Endothelial cell (in vitro differentiated cells): ENCODE results near the gene TGFBR3. TPM values are rescaled to one million over a fixed set of nuclear protein-coding genes. Genes with fewer than 3 reads are reported as not detected.
A peak's percentile ranks its signal among the peaks of the same experiment; 100 is the strongest.

Experiments
- DNase-seq: peaks from one replicate; pipeline ENCODE4 v3.0.0; 2021; ENCODE audit warnings: low spot score
- H3K27ac Mint-ChIP-seq: one replicate; pipeline ENCODE4 v1.8.0; 2021; ENCODE audit warnings: mixed read lengths, inconsistent platforms; ENCODE audit not compliant: unreplicated experiment
- H3K27me3 Mint-ChIP-seq: one replicate; pipeline ENCODE4 v1.8.0; 2021; ENCODE audit warnings: mild to moderate bottlenecking, moderate library complexity, mixed read lengths, inconsistent platforms; ENCODE audit not compliant: unreplicated experiment
- H3K36me3 Mint-ChIP-seq: one replicate; pipeline ENCODE4 v1.8.0; 2021; ENCODE audit warnings: mild to moderate bottlenecking, low read depth, mixed read lengths, inconsistent platforms; ENCODE audit not compliant: unreplicated experiment
- H3K4me1 Mint-ChIP-seq: one replicate; pipeline ENCODE4 v1.8.0; 2021; ENCODE audit warnings: mild to moderate bottlenecking, mixed read lengths, inconsistent platforms; ENCODE audit not compliant: unreplicated experiment
- H3K4me3 Mint-ChIP-seq: one replicate; pipeline ENCODE4 v1.8.0; 2021; ENCODE audit warnings: mild to moderate bottlenecking, mixed read lengths, inconsistent platforms; ENCODE audit not compliant: unreplicated experiment
- H3K9me3 Mint-ChIP-seq: one replicate; pipeline ENCODE4 v1.8.0; 2021; ENCODE audit warnings: mixed read lengths, inconsistent platforms; ENCODE audit not compliant: unreplicated experiment
- CTCF ChIP-seq: fragments of 200-600 bp; sonication (generic); IDR thresholded peaks from one replicate; pipeline ENCODE4 v1.5.0; 2021; ENCODE audit warnings: antibody characterized with exemption; ENCODE audit not compliant: unreplicated experiment
- total RNA-seq: library from RNA; stranded (reverse); fragmentation: NEBNext Ultra II Directional; extraction: Animal tissue kit (Norgen Biotek cat#: 25700); gene quantifications from one replicate; pipeline ENCODE4 v1.2.1, GENCODE V29; 2021; ENCODE audit not compliant: unreplicated experiment

Gene TGFBR3
- total RNA-seq, 1 donor from 2014 or later, result 39.2 TPM

DNA sequence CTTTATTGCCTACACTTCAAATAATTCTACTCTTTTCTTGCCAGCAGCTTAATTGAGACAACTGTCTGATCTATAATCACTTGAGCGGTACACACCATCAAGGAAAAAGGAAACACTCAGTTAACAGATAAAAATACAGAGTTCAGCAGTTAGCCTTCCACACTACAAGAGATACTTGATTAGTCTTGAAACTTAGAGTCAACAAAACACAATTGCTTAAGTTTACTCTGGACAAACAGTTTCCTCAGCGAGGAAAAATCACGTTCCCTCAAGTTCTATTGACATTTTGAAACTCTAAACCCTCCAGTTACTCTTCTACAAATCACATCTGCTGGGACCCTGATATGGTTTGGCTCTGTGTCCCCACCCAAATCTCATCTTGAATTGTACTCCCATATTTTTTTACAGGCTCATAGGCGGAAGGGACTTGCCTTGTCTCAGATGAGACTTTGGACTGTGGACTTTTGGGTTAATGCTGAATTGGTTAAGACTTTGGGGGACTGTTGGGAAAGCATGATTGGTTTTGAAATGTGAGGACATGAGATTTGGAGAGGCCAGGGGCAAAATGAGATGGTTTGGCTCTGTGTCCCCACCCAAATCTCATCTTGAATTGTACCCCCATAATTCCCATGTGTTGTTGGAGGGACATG, 244.9 kb downstream of the TGFBR3 start:
- DNase-seq, result no peak
- peaks cover 18% of the 10 kb centered on the region for H3K4me1 Mint-ChIP-seq
- H3K27me3 Mint-ChIP-seq, result peaks cover 11% of the 10 kb centered on the region
- peaks cover 5% of the 10 kb centered on the region for H3K9me3 Mint-ChIP-seq
- no peak for TF ChIP-seq CTCF
- peaks cover 21% of the 10 kb centered on the region for H3K36me3 Mint-ChIP-seq
- H3K4me3 Mint-ChIP-seq, result peak overlapping the region; percentile 9
- no peak overlapping the region for H3K27ac Mint-ChIP-seq

- Mint-ChIP-seq H3K4me3 (no peak overlapping the region), H3K27me3 (peaks cover 13% of the 10 kb centered on the region), H3K4me1 (peaks cover 19% of the 10 kb centered on the region), H3K9me3 (peaks cover 5% of the 10 kb centered on the region), H3K27ac (peak overlapping the region; percentile 99), H3K36me3 (peaks cover 21% of the 10 kb centered on the region)
- DNase-seq, result peak; percentile 73
- no peak for TF ChIP-seq CTCF
Observed at GRCh38 chr1:91637539-91637994, 248.4 kb downstream of the TGFBR3 start.

GRCh38 chr1:91635763-91636162, 250.2 kb downstream of the TGFBR3 start:
- H3K4me1 Mint-ChIP-seq, result peaks cover 22% of the 10 kb centered on the region
- no peak overlapping the region for H3K4me3 Mint-ChIP-seq
- DNase-seq, result no peak
- TF ChIP-seq CTCF, result no peak
- H3K27ac Mint-ChIP-seq, result no peak overlapping the region
- peaks cover 9% of the 10 kb centered on the region for H3K27me3 Mint-ChIP-seq
- peaks cover 7% of the 10 kb centered on the region for H3K36me3 Mint-ChIP-seq
- no peaks in the 10 kb centered on the region for H3K9me3 Mint-ChIP-seq

DNA sequence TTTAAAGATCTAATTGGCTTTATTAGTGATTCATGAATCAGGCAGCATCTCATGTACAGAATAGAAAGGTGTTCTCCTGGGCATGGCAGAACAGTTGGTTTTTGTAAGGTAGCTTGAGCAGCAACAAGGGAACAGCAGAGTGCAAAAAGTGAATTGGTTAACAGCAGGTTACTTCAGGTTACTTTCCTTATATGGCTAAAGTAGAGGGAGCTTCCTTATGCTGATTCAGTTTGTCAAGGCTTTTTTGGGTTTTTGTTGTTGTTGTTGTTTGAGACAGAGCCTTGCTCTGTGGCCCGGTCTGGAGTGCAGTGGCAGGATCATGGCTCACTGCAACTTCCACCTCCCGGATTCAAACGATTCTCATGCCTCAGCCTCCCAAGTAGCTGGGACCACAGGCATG, 252.5 kb downstream of the TGFBR3 start:
- peaks cover 9% of the 10 kb centered on the region for H3K27me3 Mint-ChIP-seq
- no peaks in the 10 kb centered on the region for H3K9me3 Mint-ChIP-seq
- no peak for TF ChIP-seq CTCF
- H3K36me3 Mint-ChIP-seq, result peaks cover 4% of the 10 kb centered on the region
- no peak for DNase-seq
- no peak overlapping the region for H3K27ac Mint-ChIP-seq
- H3K4me3 Mint-ChIP-seq, result no peak overlapping the region
- H3K4me1 Mint-ChIP-seq, result peaks cover 22% of the 10 kb centered on the region

- DNase-seq, result no peak
- Mint-ChIP-seq H3K36me3 (peaks cover 4% of the 10 kb centered on the region), H3K4me1 (peaks cover 19% of the 10 kb centered on the region), H3K27me3 (peaks cover 9% of the 10 kb centered on the region), H3K4me3 (no peak overlapping the region), H3K9me3 (no peaks in the 10 kb centered on the region), H3K27ac (no peak overlapping the region)
- no peak for TF ChIP-seq CTCF
Observed at GRCh38 chr1:91631718-91632330, 254.1 kb downstream of the TGFBR3 start.
